Activated CD4-positive, alpha-beta T cell treated with anti-CD3 and anti-CD28 coated beads for 36 hours (primary cell): ENCODE results near the gene DISP1. TPM values are rescaled to one million over a fixed set of nuclear protein-coding genes. Genes with fewer than 3 reads are reported as not detected.

Experiments
- ATAC-seq: fragments of 200-7000 bp; cut with Tn5 transposase; one replicate; pipeline ENCODE4 v1.10.0; 2021; ENCODE audit warnings: mild to moderate bottlenecking, moderate library complexity
- CTCF ChIA-PET: fragments of 350-600 bp; sonication (Branson Sonifier 250); formaldehyde crosslinking; loops from one replicate; lab custom pipeline; 2021; ENCODE audit warnings: antibody characterized with exemption; lab: Charles Lee
- POLR2A ChIA-PET: fragments of 350-600 bp; sonication (Branson Sonifier 250); formaldehyde crosslinking; loops from one replicate; lab custom pipeline; 2021; ENCODE audit warnings: antibody characterized with exemption, inconsistent platforms; lab: Charles Lee
- DNase-seq: peaks from one replicate; pipeline ENCODE4 v3.0.0-alpha.2; 2020
- H3K27ac Mint-ChIP-seq: one replicate; pipeline ENCODE4 v1.8.0; 2021; ENCODE audit warnings: mixed read lengths
- H3K27me3 Mint-ChIP-seq: one replicate; pipeline ENCODE4 v1.8.0; 2021; ENCODE audit warnings: mixed read lengths
- H3K36me3 Mint-ChIP-seq: one replicate; pipeline ENCODE4 v1.8.0; 2021; ENCODE audit warnings: low read depth, mixed read lengths
- H3K4me1 Mint-ChIP-seq: one replicate; pipeline ENCODE4 v1.8.0; 2021; ENCODE audit warnings: mixed read lengths
- H3K4me3 Mint-ChIP-seq: one replicate; pipeline ENCODE4 v1.8.0; 2021; ENCODE audit warnings: mild to moderate bottlenecking, moderate library complexity, mixed read lengths
- H3K9me3 Mint-ChIP-seq: one replicate; pipeline ENCODE4 v1.8.0; 2021; ENCODE audit warnings: low read depth, mixed read lengths
- intact Hi-C, 2 experiments: fragments of 100-400 bp; cut with DNase I in 1 of 2; cut with micrococcal nuclease in 1 of 2; formaldehyde crosslinking; loops; one replicate each; pipeline versions ENCODE4 v1.14.2 to v1.15.1; 2022 to 2024; cut with DNase I, micrococcal nuclease
- total RNA-seq, 2 experiments: library from RNA; stranded (reverse); gene quantifications; one replicate each; pipeline ENCODE4 v1.2.3, GENCODE V29; 2021

The DISP1 gene
- total RNA-seq, 2 experiments from 2014 or later, result 0.98 to 1.9 TPM

GRCh38 chr1:222784916-222785315 lies 29.9 kb upstream of the DISP1 start:
- Mint-ChIP-seq H3K9me3 (peaks cover 5% of the 10 kb centered on the region), H3K4me1 (peaks cover 2% of the 10 kb centered on the region), H3K36me3 (no peaks in the 10 kb centered on the region), H3K27ac (no peak overlapping the region), H3K27me3 (peaks cover 19% of the 10 kb centered on the region), H3K4me3 (no peak overlapping the region)
- intact Hi-C loops, result no loop called here
- ATAC-seq (no peak), DNase-seq (no peak)
- ChIA-PET CTCF (no interaction called here), POLR2A (no interaction called here)

DNA sequence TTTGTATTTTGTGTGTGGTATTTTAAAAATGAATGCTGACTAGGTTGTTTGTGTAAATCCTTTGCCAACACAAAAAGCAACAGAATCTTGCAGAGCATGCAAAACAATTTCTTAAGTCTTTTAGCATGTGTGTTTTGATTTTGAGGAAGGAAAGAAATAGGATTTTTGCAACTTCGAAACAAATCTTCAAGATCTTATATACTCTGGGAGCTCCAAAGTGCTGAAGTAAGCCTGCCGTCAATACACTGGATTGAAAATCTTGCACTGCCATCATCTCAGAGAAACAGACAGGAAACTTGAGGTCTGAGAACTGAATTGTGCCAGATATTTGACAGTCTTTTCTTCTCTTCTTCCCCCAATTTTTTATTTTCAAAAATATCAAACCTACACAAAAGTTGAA lies 29.3 kb upstream of the DISP1 start:
- ChIA-PET CTCF (no interaction called here), POLR2A (no interaction called here)
- peaks cover 15% of the 10 kb centered on the region for H3K27me3 Mint-ChIP-seq
- peaks cover 6% of the 10 kb centered on the region for H3K9me3 Mint-ChIP-seq
- peaks cover 5% of the 10 kb centered on the region for H3K4me1 Mint-ChIP-seq
- H3K4me3 Mint-ChIP-seq, result no peak overlapping the region
- no peaks in the 10 kb centered on the region for H3K36me3 Mint-ChIP-seq
- no peak for DNase-seq
- H3K27ac Mint-ChIP-seq, result no peak overlapping the region
- intact Hi-C loops, result no loop called here
- ATAC-seq, result no peak

GRCh38 chr1:222786121-222786520 lies 28.7 kb upstream of the DISP1 start:
- no peaks in the 10 kb centered on the region for H3K36me3 Mint-ChIP-seq
- peaks cover 7% of the 10 kb centered on the region for H3K4me1 Mint-ChIP-seq
- peaks cover 6% of the 10 kb centered on the region for H3K9me3 Mint-ChIP-seq
- ATAC-seq (no peak), DNase-seq (no peak)
- H3K4me3 Mint-ChIP-seq, result no peak overlapping the region
- ChIA-PET CTCF (no interaction called here), POLR2A (no interaction called here)
- intact Hi-C loops, result no loop called here
- H3K27ac Mint-ChIP-seq, result no peak overlapping the region
- peaks cover 15% of the 10 kb centered on the region for H3K27me3 Mint-ChIP-seq

DNA sequence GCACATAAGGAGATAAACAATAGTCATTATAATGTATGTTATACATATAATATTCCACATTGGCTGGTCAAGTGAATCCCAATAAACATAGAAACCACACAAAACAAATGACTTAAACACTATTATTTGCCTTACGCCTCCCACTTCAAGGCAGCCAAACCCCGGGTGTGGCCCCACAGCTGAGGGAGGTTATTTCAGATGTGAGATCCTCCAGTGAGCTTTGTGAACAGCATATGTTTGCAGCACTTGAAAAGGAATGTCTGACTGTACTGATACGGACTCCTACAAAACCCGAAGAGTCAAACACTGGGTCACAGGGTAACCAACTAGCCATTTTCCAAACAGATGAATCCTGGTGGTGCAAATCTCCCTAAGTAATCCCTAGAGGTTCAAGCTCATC lies 27.1 kb upstream of the DISP1 start:
- intact Hi-C loops, result no loop called here
- ChIA-PET POLR2A (no interaction called here), CTCF (interaction anchor here (1.3 kb wide), 1 partner anchor 346 kb away, joined by 3 read pairs; no protein-coding TSS in a partner anchor)
- ATAC-seq, result no peak
- no peak overlapping the region for H3K27ac Mint-ChIP-seq
- peaks cover 6% of the 10 kb centered on the region for H3K9me3 Mint-ChIP-seq
- peaks cover 9% of the 10 kb centered on the region for H3K27me3 Mint-ChIP-seq
- no peak overlapping the region for H3K4me3 Mint-ChIP-seq
- peaks cover 7% of the 10 kb centered on the region for H3K4me1 Mint-ChIP-seq
- DNase-seq, result no peak
- H3K36me3 Mint-ChIP-seq, result no peaks in the 10 kb centered on the region

DNA sequence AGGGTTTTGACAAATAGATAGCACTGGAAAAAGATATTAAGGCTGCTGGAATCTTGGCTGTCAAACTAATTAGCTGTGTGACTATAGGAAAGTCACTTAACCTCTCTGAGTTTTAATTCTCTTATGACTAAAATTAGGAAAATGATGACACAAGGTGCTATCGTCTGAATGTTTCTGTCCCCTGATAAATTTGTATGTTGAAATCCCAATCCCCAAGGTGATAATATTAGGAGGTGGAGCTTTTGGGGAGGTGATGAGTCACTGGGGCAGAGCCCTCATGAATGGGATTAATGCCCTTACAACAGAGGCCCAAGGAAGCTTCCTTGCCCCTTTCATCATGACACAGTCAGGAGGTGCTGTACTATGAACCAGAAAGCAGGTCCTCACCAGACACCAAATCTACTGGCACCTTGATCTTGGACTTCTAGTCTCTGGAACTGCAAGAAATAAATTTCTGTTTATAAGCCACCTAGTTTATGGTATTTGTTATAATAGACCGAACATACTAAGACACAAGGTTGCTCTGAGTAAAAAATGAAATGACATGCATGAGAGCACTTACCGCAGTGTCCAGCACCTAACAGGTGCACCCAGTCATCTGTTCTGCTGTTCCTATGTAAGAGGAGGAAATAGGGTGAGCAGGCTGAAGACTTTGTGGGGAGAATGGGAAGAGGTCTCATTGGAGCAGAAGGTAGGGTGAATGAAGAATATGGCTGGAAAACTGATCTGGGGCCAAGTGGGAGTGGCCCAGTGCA lies 26.3 kb upstream of the DISP1 start:
- ChIA-PET POLR2A (no interaction called here), CTCF (interaction anchor here (0.9 to 1.3 kb wide), 2 partner anchors 342 to 345 kb away, joined by 3 read pairs; no protein-coding TSS in a partner anchor)
- H3K27ac Mint-ChIP-seq, result no peak overlapping the region
- H3K4me1 Mint-ChIP-seq, result peaks cover 7% of the 10 kb centered on the region
- intact Hi-C loops, result no loop called here
- peaks cover 7% of the 10 kb centered on the region for H3K27me3 Mint-ChIP-seq
- peaks cover 6% of the 10 kb centered on the region for H3K9me3 Mint-ChIP-seq
- H3K36me3 Mint-ChIP-seq, result no peaks in the 10 kb centered on the region
- ATAC-seq (no peak), DNase-seq (no peak)
- no peak overlapping the region for H3K4me3 Mint-ChIP-seq

DNA sequence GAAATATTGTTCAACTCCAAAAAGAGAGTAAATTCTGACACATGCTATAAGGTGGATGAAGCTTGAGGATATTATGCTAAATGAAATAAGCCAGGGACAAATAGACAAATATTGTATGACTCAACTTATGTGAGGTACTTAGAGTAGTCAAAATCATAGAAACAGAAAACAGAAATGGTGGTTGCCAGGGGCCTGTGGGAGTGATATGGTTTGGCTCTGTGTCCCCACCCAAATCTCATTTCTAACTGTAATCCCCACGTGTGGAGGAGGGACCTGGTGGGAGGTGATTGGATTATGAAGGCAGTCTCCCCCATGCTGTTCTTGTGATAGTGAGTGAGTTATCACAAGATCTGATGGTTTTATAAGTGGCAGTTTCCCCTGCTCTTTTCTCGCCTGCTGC lies 24.7 kb upstream of the DISP1 start:
- H3K27me3 Mint-ChIP-seq, result peaks cover 4% of the 10 kb centered on the region
- no peak overlapping the region for H3K4me3 Mint-ChIP-seq
- DNase-seq, result peak; percentile 11
- H3K36me3 Mint-ChIP-seq, result no peaks in the 10 kb centered on the region
- peaks cover 6% of the 10 kb centered on the region for H3K9me3 Mint-ChIP-seq
- H3K4me1 Mint-ChIP-seq, result peaks cover 7% of the 10 kb centered on the region
- POLR2A ChIA-PET, result no interaction called here
- ATAC-seq, result peak; percentile 51
- CTCF ChIA-PET, result no interaction called here
- H3K27ac Mint-ChIP-seq, result no peak overlapping the region
- intact Hi-C loops, result loop anchor here (2.0 to 10.0 kb wide), 2 partner anchors 325 to 895 kb away; no protein-coding TSS in a partner anchor

DNA sequence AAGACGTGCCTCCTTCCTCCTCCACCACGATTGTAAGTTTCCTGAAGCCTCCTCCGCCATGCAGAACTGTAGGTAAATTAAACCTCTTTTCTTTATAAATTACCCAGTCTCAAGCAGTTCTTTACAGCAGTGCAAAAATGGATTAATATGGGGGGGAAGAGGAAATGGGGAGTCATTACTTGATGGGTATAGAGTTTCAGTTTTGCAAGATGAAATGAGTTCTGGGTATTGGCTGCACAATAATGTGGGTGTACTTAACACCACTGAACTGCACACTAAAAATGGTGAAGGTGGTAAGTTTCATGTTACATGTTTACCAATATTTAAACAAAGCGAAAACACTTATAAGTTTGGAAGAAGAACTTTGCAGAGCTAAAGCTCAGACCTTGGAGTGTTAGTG lies 24.3 kb upstream of the DISP1 start:
- peaks cover 4% of the 10 kb centered on the region for H3K27me3 Mint-ChIP-seq
- no peaks in the 10 kb centered on the region for H3K36me3 Mint-ChIP-seq
- intact Hi-C loops, result loop anchor here (2.0 to 10.0 kb wide), 2 partner anchors 326 to 894 kb away; no protein-coding TSS in a partner anchor
- ATAC-seq (peak; percentile 71), DNase-seq (no peak)
- H3K27ac Mint-ChIP-seq, result no peak overlapping the region
- no peak overlapping the region for H3K4me3 Mint-ChIP-seq
- peaks cover 6% of the 10 kb centered on the region for H3K9me3 Mint-ChIP-seq
- ChIA-PET CTCF (interaction anchor here (1.5 kb wide), 1 partner anchor 333 kb away, joined by 6 read pairs; no protein-coding TSS in a partner anchor), POLR2A (interaction anchor here (0.6 kb wide), 1 partner anchor 18 kb away, joined by 3 read pairs; no protein-coding TSS in a partner anchor)
- H3K4me1 Mint-ChIP-seq, result peaks cover 7% of the 10 kb centered on the region

- Mint-ChIP-seq H3K4me3 (no peak overlapping the region), H3K9me3 (peaks cover 6% of the 10 kb centered on the region), H3K27me3 (peaks cover 4% of the 10 kb centered on the region), H3K36me3 (no peaks in the 10 kb centered on the region), H3K4me1 (peaks cover 7% of the 10 kb centered on the region), H3K27ac (no peak overlapping the region)
- CTCF ChIA-PET, result interaction anchor here (1.5 to 3.0 kb wide), 2 partner anchors 299 to 333 kb away, joined by 6 to 14 read pairs; no protein-coding TSS in a partner anchor
- no peak for ATAC-seq
- intact Hi-C loops, result loop anchor here (2.0 to 10.0 kb wide), 2 partner anchors 326 to 894 kb away; no protein-coding TSS in a partner anchor
- POLR2A ChIA-PET, result interaction anchor here (0.6 kb wide), 1 partner anchor 19 kb away, joined by 3 read pairs; no protein-coding TSS in a partner anchor
- no peak for DNase-seq
Measured at GRCh38 chr1:222791006-222791710, 23.7 kb upstream of the DISP1 start.

DNA sequence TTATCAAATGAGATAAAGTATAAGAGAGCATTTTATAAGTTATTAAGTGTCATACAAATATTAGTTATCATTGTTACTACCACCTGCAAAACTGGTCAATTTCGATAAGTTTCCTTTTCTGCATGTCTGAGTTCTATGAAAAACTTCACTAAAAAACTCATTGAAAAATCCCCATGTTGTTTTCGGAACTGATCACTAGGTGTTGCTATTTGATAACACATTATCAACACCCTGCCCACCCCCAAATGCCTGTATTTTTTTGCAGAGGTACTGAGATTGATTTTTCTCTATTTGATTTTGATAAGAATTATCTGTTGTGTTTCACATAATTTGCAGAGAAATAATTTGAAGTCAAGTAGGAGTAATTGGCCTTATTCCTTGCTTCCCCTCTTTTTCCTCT lies 22.1 kb upstream of the DISP1 start:
- H3K36me3 Mint-ChIP-seq, result no peaks in the 10 kb centered on the region
- ATAC-seq, result no peak
- no peak for DNase-seq
- no peaks in the 10 kb centered on the region for H3K27me3 Mint-ChIP-seq
- POLR2A ChIA-PET, result no interaction called here
- H3K9me3 Mint-ChIP-seq, result peaks cover 6% of the 10 kb centered on the region
- no peak overlapping the region for H3K27ac Mint-ChIP-seq
- H3K4me1 Mint-ChIP-seq, result peaks cover 7% of the 10 kb centered on the region
- H3K4me3 Mint-ChIP-seq, result no peak overlapping the region
- CTCF ChIA-PET, result interaction anchor here (0.7 to 3.0 kb wide), 10 partner anchors 19 to 331 kb away, joined by 3 to 14 read pairs (median 6); no protein-coding TSS in a partner anchor
- intact Hi-C loops, result loop anchor here (1.0 to 10.0 kb wide), 3 partner anchors 289 to 892 kb away; no protein-coding TSS in a partner anchor

DNA sequence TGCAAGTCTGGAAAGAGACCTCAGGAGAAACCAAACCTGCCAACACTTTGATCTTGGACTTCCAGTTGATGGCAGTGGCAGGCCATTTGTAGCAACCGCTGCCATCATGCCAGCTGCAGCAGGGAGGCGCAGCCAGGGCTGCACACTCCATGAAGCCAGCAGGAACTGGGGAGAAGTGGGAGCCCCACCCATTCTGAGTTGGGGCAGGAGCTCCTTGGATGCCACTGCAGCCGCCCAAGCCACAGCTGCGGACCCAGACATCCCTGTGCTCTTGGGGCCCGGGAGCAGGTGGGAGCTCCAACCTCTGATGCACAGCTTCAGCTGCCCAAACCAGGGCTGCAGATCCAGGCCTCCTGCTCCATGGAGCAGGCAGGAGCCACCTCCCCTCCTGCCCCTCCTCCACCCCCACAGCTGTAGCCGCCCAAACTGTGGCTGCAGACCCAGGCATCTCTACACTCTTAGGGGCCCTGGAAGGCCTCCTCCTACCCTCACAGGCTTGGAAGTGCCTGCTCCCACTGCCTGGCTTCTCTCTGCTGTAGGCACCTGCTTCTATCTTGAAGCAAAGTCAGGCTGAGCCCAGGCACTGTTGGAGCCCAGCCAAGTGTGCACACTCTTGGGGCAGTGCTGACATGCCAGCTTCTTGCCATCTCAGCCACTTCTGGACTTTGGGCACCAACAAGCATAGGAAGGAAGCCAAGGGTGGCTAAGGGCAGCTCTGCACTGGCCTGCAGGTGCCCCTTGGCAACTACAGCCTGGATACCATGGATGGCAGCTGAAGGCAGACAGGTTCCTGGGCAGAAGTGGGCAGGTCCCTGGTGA lies 20.0 kb upstream of the DISP1 start:
- no peak overlapping the region for H3K4me3 Mint-ChIP-seq
- CTCF ChIA-PET, result interaction anchor here (0.6 to 1.7 kb wide), 2 partner anchors 23 to 329 kb away, joined by 3 to 5 read pairs; no protein-coding TSS in a partner anchor
- intact Hi-C loops, result loop anchor here (10.0 kb wide), 1 partner anchor 890 kb away; no protein-coding TSS in a partner anchor
- no peak for ATAC-seq
- POLR2A ChIA-PET, result interaction anchor here (0.6 kb wide), 1 partner anchor 99 kb away, joined by 3 read pairs; no protein-coding TSS in a partner anchor
- no peaks in the 10 kb centered on the region for H3K27me3 Mint-ChIP-seq
- H3K9me3 Mint-ChIP-seq, result peaks cover 2% of the 10 kb centered on the region
- H3K36me3 Mint-ChIP-seq, result no peaks in the 10 kb centered on the region
- DNase-seq, result no peak
- H3K4me1 Mint-ChIP-seq, result peaks cover 6% of the 10 kb centered on the region
- H3K27ac Mint-ChIP-seq, result no peak overlapping the region
